Measurements from ENCODE around the gene SURF2.

SURF2 gene

GRCh38 chr9:133360400-133361393 lies 4.3 kb downstream of the SURF2 start:
- Histone ChIP-seq H3K36me3 (ENCODE audit: insufficient read depth, low read length) (peaks cover 65% of the 10 kb centered on the region), H3K27me3 (ENCODE audit: control insufficient read depth, insufficient read depth, low read length) (no peaks in the 10 kb centered on the region), H3K4me3 (ENCODE audit: low read length) (no peak overlapping the region), H3K9me3 (replicated peaks; ENCODE audit: low read length) (no peaks in the 10 kb centered on the region), H3K9ac (ENCODE audit: low read depth, low read length) (peak overlapping the region; percentile 15), H3K4me2 (ENCODE audit: low read length) (peak overlapping the region; percentile 8), H3K4me1 (ENCODE audit: control insufficient read depth, insufficient read depth, low read length) (peaks cover 26% of the 10 kb centered on the region)

- H3K4me1 ChIP-seq (ENCODE audit: control insufficient read depth, insufficient read depth, low read length), result peaks cover 26% of the 10 kb centered on the region
- H3K27me3 ChIP-seq (ENCODE audit: control insufficient read depth, insufficient read depth, low read length), result no peaks in the 10 kb centered on the region
- H3K9ac ChIP-seq (ENCODE audit: low read depth, low read length), result no peak overlapping the region
- no peak overlapping the region for H3K4me3 ChIP-seq (ENCODE audit: low read length)
- H3K9me3 ChIP-seq (replicated peaks; ENCODE audit: low read length), result no peaks in the 10 kb centered on the region
- peaks cover 74% of the 10 kb centered on the region for H3K36me3 ChIP-seq (ENCODE audit: insufficient read depth, low read length)
- H3K4me2 ChIP-seq (ENCODE audit: low read length), result no peak overlapping the region
Observed at GRCh38 chr9:133361507-133362092, 5.2 kb downstream of the SURF2 start.

- Histone ChIP-seq H3K4me2 (ENCODE audit: low read length) (no peak overlapping the region), H3K4me1 (ENCODE audit: control insufficient read depth, insufficient read depth, low read length) (peaks cover 24% of the 10 kb centered on the region), H3K9me3 (replicated peaks; ENCODE audit: low read length) (no peaks in the 10 kb centered on the region), H3K9ac (ENCODE audit: low read depth, low read length) (no peak overlapping the region), H3K4me3 (ENCODE audit: low read length) (no peak overlapping the region), H3K27me3 (ENCODE audit: control insufficient read depth, insufficient read depth, low read length) (no peaks in the 10 kb centered on the region), H3K36me3 (ENCODE audit: insufficient read depth, low read length) (peaks cover 82% of the 10 kb centered on the region)
Observed at GRCh38 chr9:133362359-133363044, 6.2 kb downstream of the SURF2 start.

GRCh38 chr9:133366435-133366834 lies 10.1 kb downstream of the SURF2 start:
- Histone ChIP-seq H3K27me3 (ENCODE audit: control insufficient read depth, insufficient read depth, low read length) (no peaks in the 10 kb centered on the region), H3K9ac (ENCODE audit: low read depth, low read length) (no peak overlapping the region), H3K9me3 (replicated peaks; ENCODE audit: low read length) (no peaks in the 10 kb centered on the region), H3K4me1 (ENCODE audit: control insufficient read depth, insufficient read depth, low read length) (peaks cover 42% of the 10 kb centered on the region), H3K4me3 (ENCODE audit: low read length) (no peak overlapping the region), H3K4me2 (ENCODE audit: low read length) (no peak overlapping the region), H3K36me3 (ENCODE audit: insufficient read depth, low read length) (peaks cover 85% of the 10 kb centered on the region)

GRCh38 chr9:133367221-133367620 lies 10.9 kb downstream of the SURF2 start:
- Histone ChIP-seq H3K9ac (ENCODE audit: low read depth, low read length) (no peak overlapping the region), H3K27me3 (ENCODE audit: control insufficient read depth, insufficient read depth, low read length) (no peaks in the 10 kb centered on the region)

GRCh38 chr9:133367778-133368177 lies 11.4 kb downstream of the SURF2 start:
- Histone ChIP-seq H3K4me2 (ENCODE audit: low read length) (peak overlapping the region; percentile 76), H3K9me3 (replicated peaks; ENCODE audit: low read length) (no peaks in the 10 kb centered on the region), H3K9ac (ENCODE audit: low read depth, low read length) (peak overlapping the region; percentile 49), H3K27me3 (ENCODE audit: control insufficient read depth, insufficient read depth, low read length) (no peaks in the 10 kb centered on the region), H3K4me1 (ENCODE audit: control insufficient read depth, insufficient read depth, low read length) (peaks cover 54% of the 10 kb centered on the region), H3K36me3 (ENCODE audit: insufficient read depth, low read length) (peaks cover 85% of the 10 kb centered on the region), H3K4me3 (ENCODE audit: low read length) (peak overlapping the region; percentile 40)

More at GRCh38 chr9:133367221-133367620, 10.9 kb downstream of the SURF2 start:
- Histone ChIP-seq H3K4me3 (ENCODE audit: low read length) (no peak overlapping the region), H3K36me3 (ENCODE audit: insufficient read depth, low read length) (peaks cover 85% of the 10 kb centered on the region), H3K9me3 (replicated peaks; ENCODE audit: low read length) (no peaks in the 10 kb centered on the region), H3K4me2 (ENCODE audit: low read length) (peak overlapping the region; percentile 76), H3K4me1 (ENCODE audit: control insufficient read depth, insufficient read depth, low read length) (peaks cover 50% of the 10 kb centered on the region)

GRCh38 chr9:133368249-133368881 lies 12.0 kb downstream of the SURF2 start:
- peak overlapping the region; percentile 76 for H3K4me2 ChIP-seq (ENCODE audit: low read length)
- H3K36me3 ChIP-seq (ENCODE audit: insufficient read depth, low read length), result peaks cover 85% of the 10 kb centered on the region
- H3K9me3 ChIP-seq (replicated peaks; ENCODE audit: low read length), result no peaks in the 10 kb centered on the region
- peak overlapping the region; percentile 40 for H3K4me3 ChIP-seq (ENCODE audit: low read length)
- H3K27me3 ChIP-seq (ENCODE audit: control insufficient read depth, insufficient read depth, low read length), result no peaks in the 10 kb centered on the region
- peak overlapping the region; percentile 49 for H3K9ac ChIP-seq (ENCODE audit: low read depth, low read length)
- H3K4me1 ChIP-seq (ENCODE audit: control insufficient read depth, insufficient read depth, low read length), result peaks cover 54% of the 10 kb centered on the region

- Histone ChIP-seq H3K4me1 (ENCODE audit: control insufficient read depth, insufficient read depth, low read length) (peaks cover 61% of the 10 kb centered on the region), H3K9ac (ENCODE audit: low read depth, low read length) (no peak overlapping the region)
Observed at GRCh38 chr9:133369422-133369821, 13.1 kb downstream of the SURF2 start.

GRCh38 chr9:133369933-133370332 lies 13.6 kb downstream of the SURF2 start:
- Histone ChIP-seq H3K4me3 (ENCODE audit: low read length) (no peak overlapping the region), H3K9ac (ENCODE audit: low read depth, low read length) (no peak overlapping the region), H3K27me3 (ENCODE audit: control insufficient read depth, insufficient read depth, low read length) (no peaks in the 10 kb centered on the region), H3K4me1 (ENCODE audit: control insufficient read depth, insufficient read depth, low read length) (peaks cover 61% of the 10 kb centered on the region), H3K36me3 (ENCODE audit: insufficient read depth, low read length) (peaks cover 73% of the 10 kb centered on the region), H3K4me2 (ENCODE audit: low read length) (no peak overlapping the region), H3K9me3 (replicated peaks; ENCODE audit: low read length) (no peaks in the 10 kb centered on the region)

More at GRCh38 chr9:133369422-133369821, 13.1 kb downstream of the SURF2 start:
- Histone ChIP-seq H3K27me3 (ENCODE audit: control insufficient read depth, insufficient read depth, low read length) (no peaks in the 10 kb centered on the region), H3K4me3 (ENCODE audit: low read length) (no peak overlapping the region), H3K9me3 (replicated peaks; ENCODE audit: low read length) (no peaks in the 10 kb centered on the region), H3K36me3 (ENCODE audit: insufficient read depth, low read length) (peaks cover 77% of the 10 kb centered on the region), H3K4me2 (ENCODE audit: low read length) (peak overlapping the region; percentile 76)

- H3K27me3 ChIP-seq (ENCODE audit: control insufficient read depth, insufficient read depth, low read length), result no peaks in the 10 kb centered on the region
- H3K4me3 ChIP-seq (ENCODE audit: low read length), result no peak overlapping the region
- H3K4me1 ChIP-seq (ENCODE audit: control insufficient read depth, insufficient read depth, low read length), result peaks cover 61% of the 10 kb centered on the region
- H3K9ac ChIP-seq (ENCODE audit: low read depth, low read length), result no peak overlapping the region
- H3K4me2 ChIP-seq (ENCODE audit: low read length), result peak overlapping the region; percentile 6
- H3K9me3 ChIP-seq (replicated peaks; ENCODE audit: low read length), result no peaks in the 10 kb centered on the region
- peaks cover 66% of the 10 kb centered on the region for H3K36me3 ChIP-seq (ENCODE audit: insufficient read depth, low read length)
Observed at GRCh38 chr9:133370685-133371084, 14.3 kb downstream of the SURF2 start.

GRCh38 chr9:133371261-133371711 lies 14.9 kb downstream of the SURF2 start:
- no peak overlapping the region for H3K9ac ChIP-seq (ENCODE audit: low read depth, low read length)
- no peaks in the 10 kb centered on the region for H3K9me3 ChIP-seq (replicated peaks; ENCODE audit: low read length)
- H3K36me3 ChIP-seq (ENCODE audit: insufficient read depth, low read length), result peaks cover 60% of the 10 kb centered on the region
- H3K4me1 ChIP-seq (ENCODE audit: control insufficient read depth, insufficient read depth, low read length), result peaks cover 62% of the 10 kb centered on the region
- H3K4me2 ChIP-seq (ENCODE audit: low read length), result peak overlapping the region; percentile 20
- H3K4me3 ChIP-seq (ENCODE audit: low read length), result no peak overlapping the region
- H3K27me3 ChIP-seq (ENCODE audit: control insufficient read depth, insufficient read depth, low read length), result no peaks in the 10 kb centered on the region
